GM12878 (cell line): ENCODE results near the gene UTF1. TPM values are rescaled to one million over a fixed set of nuclear protein-coding genes. Genes with fewer than 3 reads are reported as not detected.

ENCODE experiments used
- ATAC-seq: fragments of 200-7000 bp; cut with Tn5 transposase; 3 replicates; pipeline ENCODE4 v1.9.1; 2020; ENCODE audit warnings: mild to moderate bottlenecking, moderate library complexity
- BruUV-seq: library from RNA; stranded (reverse); fragments of 400-500 nt; replicated peaks from 2 replicates; lab custom pipeline; 2021; lab: Mats Ljungman, UMichigan
- CTCF ChIA-PET: fragments of 300-600 bp; sonication (Branson Sonifier 250); formaldehyde crosslinking; extraction: SDS; loops from one replicate; lab custom pipeline; 2021; ENCODE audit warnings: inconsistent platforms; lab: Yijun Ruan, JAX
- POLR2A ChIA-PET: fragments of 350-600 bp; formaldehyde crosslinking; extraction: SDS; loops from one replicate; lab custom pipeline; 2021; ENCODE audit warnings: inconsistent platforms; lab: Charles Lee
- RAD21 ChIA-PET: fragments of 300-600 bp; sonication (Branson Sonifier 250); formaldehyde crosslinking; loops from one replicate; lab custom pipeline; 2023; ENCODE audit warnings: antibody characterized with exemption; ENCODE audit not compliant: unreplicated experiment; lab: Charles Lee
- SMC1A ChIA-PET: fragments of 300-600 bp; sonication (Branson Sonifier 250); formaldehyde crosslinking; loops from one replicate; lab custom pipeline; 2023; ENCODE audit not compliant: unreplicated experiment, uncharacterized antibody; lab: Charles Lee
- DNase-seq: peaks from one replicate; pipeline ENCODE4 v3.0.0-alpha.2; 2011; ENCODE audit warnings: low read depth, low spot score
- FAIRE-seq: peaks from 3 replicates; lab custom pipeline; 2011; peaks lifted over from hg19 to GRCh38; lab: Jason Lieb, UNC
- H2AFZ ChIP-seq: 2 replicates; pipeline ENCODE4 v1.6.0; 2011; ENCODE audit warnings: low read depth, low read length, control low read depth; ENCODE audit not compliant: control insufficient read depth
- H3K27ac ChIP-seq: 2 replicates; pipeline ENCODE4 v1.5.1; 2011; ENCODE audit warnings: control low read depth; ENCODE audit not compliant: control insufficient read depth, insufficient read depth
- H3K27me3 ChIP-seq, 2 experiments: replicated peaks in 1 of 2; 2 replicates each; pipeline versions ENCODE4 v1.6.0 to v1.6.1; 2011; ENCODE audit warnings: low read length in 1 of 2; ENCODE audit not compliant: control insufficient read depth in 2 of 2, insufficient read depth in 2 of 2
- H3K36me3 ChIP-seq, 2 experiments: 2 replicates each; pipeline ENCODE4 v1.5.1; 2011; ENCODE audit warnings: low read length in 1 of 2; ENCODE audit not compliant: control insufficient read depth in 2 of 2, insufficient read depth in 2 of 2
- H3K4me1 ChIP-seq: 2 replicates; pipeline ENCODE4 v1.6.1; 2011; ENCODE audit warnings: mild to moderate bottlenecking, low read length, moderate library complexity, mixed read lengths; ENCODE audit not compliant: control insufficient read depth, insufficient read depth
- H3K4me2 ChIP-seq: 2 replicates; pipeline ENCODE4 v1.6.0; 2011; ENCODE audit warnings: control low read depth; ENCODE audit not compliant: control insufficient read depth, insufficient read depth
- H3K4me3 ChIP-seq: fragments of 200-600 bp; sonication (generic); 2 replicates; pipeline ENCODE4 v1.5.1; 2016
- H3K79me2 ChIP-seq: 2 replicates; pipeline ENCODE4 v1.6.0; 2011; ENCODE audit warnings: low read length; ENCODE audit not compliant: control insufficient read depth, insufficient read depth
- H3K9ac ChIP-seq: 2 replicates; pipeline ENCODE4 v1.8.0; 2011; ENCODE audit warnings: low read length, control low read depth, mixed read lengths; ENCODE audit not compliant: control insufficient read depth, insufficient read depth
- H3K9me3 ChIP-seq: replicated peaks from 3 replicates; pipeline ENCODE4 v1.5.1; 2011; ENCODE audit warnings: mild to moderate bottlenecking, low read length; ENCODE audit not compliant: control insufficient read depth, insufficient read depth
- H4K20me1 ChIP-seq: 2 replicates; pipeline ENCODE4 v1.6.0; 2011; ENCODE audit not compliant: control insufficient read depth, insufficient read depth
- BACH1 ChIP-seq: fragments of 450-650 bp; IDR thresholded peaks from 2 replicates; pipeline ENCODE4 v1.6.1; 2017; ENCODE audit warnings: mild to moderate bottlenecking, borderline replicate concordance
- CUX1 ChIP-seq: IDR thresholded peaks from 2 replicates; pipeline ENCODE4 v1.6.1; 2012; ENCODE audit warnings: improper control_type of control experiment, low read depth, low read length; ENCODE audit not compliant: insufficient replicate concordance
- DPF2 ChIP-seq: fragments of 450-650 bp; IDR thresholded peaks from 2 replicates; pipeline ENCODE4 v1.6.1; 2017; ENCODE audit warnings: mild to moderate bottlenecking
- JUND ChIP-seq: IDR thresholded peaks from 2 replicates; pipeline ENCODE4 v1.6.1; 2012; ENCODE audit warnings: low read depth, mild to moderate bottlenecking, low read length, improper control_type of control experiment, moderate library complexity
- NFIC ChIP-seq: IDR thresholded peaks from 2 replicates; pipeline ENCODE4 v1.6.1; 2012; ENCODE audit warnings: low read depth, mild to moderate bottlenecking, inconsistent platforms, low read length, moderate library complexity
- NR2F1 ChIP-seq: fragments of 450-650 bp; conservative IDR thresholded peaks from 2 replicates; pipeline ENCODE4 v1.6.1; 2017; ENCODE audit warnings: mild to moderate bottlenecking
- PAX5 ChIP-seq: IDR thresholded peaks from 2 replicates; pipeline ENCODE4 v1.6.1; 2011; ENCODE audit warnings: low read depth, low read length, borderline replicate concordance
- POLR2AphosphoS2 ChIP-seq: IDR thresholded peaks from 2 replicates; pipeline ENCODE4 v1.6.1; 2011; ENCODE audit warnings: low read depth, mild to moderate bottlenecking, low read length, improper control_type of control experiment, moderate library complexity
- RB1 ChIP-seq: fragments of 450-650 bp; formaldehyde crosslinking; IDR thresholded peaks from 2 replicates; pipeline ENCODE4 v1.6.1; 2017; ENCODE audit warnings: mild to moderate bottlenecking, borderline replicate concordance
- SP1 ChIP-seq: IDR thresholded peaks from one replicate; pipeline ENCODE4 v1.6.1; 2011; ENCODE audit warnings: low read depth, low read length
- SRF ChIP-seq, 2 experiments: IDR thresholded peaks; 2 replicates each; pipeline ENCODE4 v1.6.1; 2011; ENCODE audit warnings: low read depth in 2 of 2, low read length in 2 of 2, mild to moderate bottlenecking in 1 of 2, moderate library complexity in 1 of 2
- USF2 ChIP-seq: IDR thresholded peaks from 2 replicates; pipeline ENCODE4 v1.6.1; 2011; ENCODE audit warnings: low read depth, low read length, improper control_type of control experiment, borderline replicate concordance
- WRNIP1 ChIP-seq: IDR thresholded peaks from 2 replicates; pipeline ENCODE4 v1.6.1; 2011; ENCODE audit warnings: low read depth, low read length, improper control_type of control experiment, borderline replicate concordance
- YY1 ChIP-seq: IDR thresholded peaks from 2 replicates; pipeline ENCODE4 v1.6.1; 2011; ENCODE audit warnings: low read depth, mild to moderate bottlenecking, low read length
- ZNF622 ChIP-seq: fragments of 450-650 bp; IDR thresholded peaks from 2 replicates; pipeline ENCODE4 v1.6.1; 2017; ENCODE audit warnings: mild to moderate bottlenecking, inconsistent platforms
- WGBS: methylation state at CpG from one replicate; pipeline ENCODE4 v1.1.6; 2016; ENCODE audit warnings: low lambda C conversion rate; ENCODE audit not compliant: insufficient replicate concordance, insufficient coverage; ENCODE audit errors: missing lambda C conversion rate; 5-methylcytosine and 5-hydroxymethylcytosine counted together
- in situ Hi-C: fragments of 300-500 bp; cut with MboI; formaldehyde crosslinking; loops from 9 replicates; pipeline ENCODE4 v1.14.3; 2018; ENCODE audit warnings: mixed read lengths
- intact Hi-C: fragments of 100-400 bp; cut with micrococcal nuclease; formaldehyde crosslinking; loops from one replicate; pipeline ENCODE4 v1.14.2; 2022; ENCODE audit not compliant: unreplicated experiment
- polyA plus RNA-seq, 11 experiments: library from polyadenylated mRNA; depleted of rRNA in 4 of 11; unstranded in 6 of 11; stranded (reverse) in 5 of 11; fragments of >200 nt; fragmentation: Nextera tagmentation in 4 of 11; fragmentation: Illumina TruSeq in 1 of 11; extraction: Ambion mirVana in 4 of 11; extraction: Trizol in 1 of 11; gene quantifications; 1 replicate in 1 of 11; 2 replicates in 10 of 11; pipeline versions ENCODE4 v1.2.1 to v1.2.3, GENCODE V29; 2011 to 2016; ENCODE audit warnings: inconsistent platforms in 2 of 11, missing spikeins in 2 of 11, low read depth in 1 of 11
- total RNA-seq, 4 experiments: library from RNA; depleted of rRNA in 3 of 4; stranded (reverse); fragments of >200 nt in 3 of 4; fragmentation: Illumina TruSeq in 1 of 4; extraction: Trizol in 1 of 4; gene quantifications; 2 replicates each; pipeline versions ENCODE4 v1.2.1 to v1.2.3, GENCODE V29; 2013 to 2021

UTF1 gene
- total and polyA plus RNA-seq, 10 of the 15 experiments (the other 5 are each of a cell fraction or from before 2014, with no cell fraction given) = not detected

- intact Hi-C loops (no loop called here), in situ Hi-C loops (no loop called here)
- SMC1A ChIA-PET = interaction anchor here (0.6 to 1.4 kb wide), 3 partner anchors 13 to 46 kb away, joined by 3 to 7 read pairs (median 5); no protein-coding TSS in a partner anchor
- ATAC-seq (peak; percentile 80), DNase-seq (no peak), FAIRE-seq (no peak)
- CTCF ChIA-PET = interaction anchor here (1.0 to 1.2 kb wide), 3 partner anchors 14 to 17 kb away, joined by 3 to 5 read pairs (median 3); no protein-coding TSS in a partner anchor
- POLR2A ChIA-PET = interaction anchor here (0.6 to 1.4 kb wide), 3 partner anchors 15 to 129 kb away, joined by 3 to 4 read pairs (median 4); partner anchors contain the start of gene ADAM8
- H3K79me2 ChIP-seq = no peaks in the 10 kb centered on the region
- H3K9me3 ChIP-seq = no peaks in the 10 kb centered on the region
- WGBS = under 1% methylated on average over 35 of the region's 79 CpGs
- RAD21 ChIA-PET = interaction anchor here (0.6 to 1.8 kb wide), 2 partner anchors 13 to 43 kb away, joined by 3 to 9 read pairs; no protein-coding TSS in a partner anchor
- no peaks in the 10 kb centered on the region for H3K27me3 ChIP-seq
- peak overlapping the region; percentile 34; the same call in 1 of the 2 replicates for H3K9ac ChIP-seq
- H3K27ac ChIP-seq = peak overlapping the region; percentile 55
- peaks cover 30% of the 10 kb centered on the region for H3K4me1 ChIP-seq
- H3K4me3 ChIP-seq = peak overlapping the region; percentile 83
- peaks cover 1 to 4% of the 10 kb centered on the region in 2 experiments; a peak in 2 of 4 replicates for H3K36me3 ChIP-seq
- peak overlapping the region; percentile 55 for H2AFZ ChIP-seq
- H3K4me2 ChIP-seq = no peak overlapping the region
- BruUV-seq = no TSS peak
- no peaks in the 10 kb centered on the region for H4K20me1 ChIP-seq
- TF ChIP-seq PAX5 (peak; percentile 46; the same call in 1 of the 2 replicates), NR2F1 (peak; percentile 79), USF2 (no peak), SP1 (peak; percentile 3), BACH1 (peak; percentile 40; the same call in 1 of the 2 replicates), YY1 (peak; percentile 76), CUX1 (no peak), WRNIP1 (no peak), NFIC (no peak), POLR2AphosphoS2 (peak; percentile 37; the same call in 1 of the 2 replicates), RB1 (0 out of 2 replicates have a peak, but pooled peaks have one; percentile 1), SRF (IDR thresholded peaks at IDR 0.05; ENCODE audit: low read depth in 2 of 2, low read length in 2 of 2) (peak in 1 of 2 experiments; percentile 47; a peak in 2 of 4 replicates), ZNF622 (no peak), JUND (no peak), DPF2 (no peak; the same call in 1 of the 2 replicates)
Observed at GRCh38 chr10:133261726-133262325, 31.8 kb downstream of the UTF1 start.
